HFF-Myc (cell line): ENCODE measurements around the gene ST6GALNAC3.

Experiments
- DNase-seq: peaks from one replicate; pipeline ENCODE4 v3.0.0-alpha.2; 2011; ENCODE audit warnings: low read depth; ENCODE audit errors: extremely low read depth
- H3K4me3 ChIP-seq: replicated peaks from 2 replicates; pipeline ENCODE4 v1.5.1; 2011; ENCODE audit warnings: low read depth, mild to moderate bottlenecking, control low read depth, low read length
- CTCF ChIP-seq: IDR thresholded peaks from 2 replicates; pipeline ENCODE4 v1.5.1; 2012; ENCODE audit warnings: mild to moderate bottlenecking, low read depth, low read length, control low read depth; ENCODE audit errors: missing control alignments

The ST6GALNAC3 gene

GRCh38 chr1:76668046-76668445 is 593.5 kb downstream of the ST6GALNAC3 start:
- TF ChIP-seq CTCF = no peak
- DNase-seq = no peak

GRCh38 chr1:76669131-76669530 is 594.6 kb downstream of the ST6GALNAC3 start:
- H3K4me3 ChIP-seq = no peak overlapping the region
- DNase-seq = no peak
- no peak for TF ChIP-seq CTCF

More at GRCh38 chr1:76668046-76668445, 593.5 kb downstream of the ST6GALNAC3 start:
- no peak overlapping the region for H3K4me3 ChIP-seq

GRCh38 chr1:76669624-76670315 is 595.2 kb downstream of the ST6GALNAC3 start:
- no peak for DNase-seq
- H3K4me3 ChIP-seq = no peak overlapping the region
- TF ChIP-seq CTCF = no peak

GRCh38 chr1:76674689-76675210 is 600.2 kb downstream of the ST6GALNAC3 start:
- no peak for TF ChIP-seq CTCF
- H3K4me3 ChIP-seq = no peak overlapping the region
- DNase-seq = no peak

- H3K4me3 ChIP-seq = no peak overlapping the region
- no peak for DNase-seq
- TF ChIP-seq CTCF = no peak
Measured at GRCh38 chr1:76677416-76678405, 603.2 kb downstream of the ST6GALNAC3 start.

GRCh38 chr1:76679534-76680152 is 605.1 kb downstream of the ST6GALNAC3 start:
- DNase-seq = no peak
- no peak overlapping the region for H3K4me3 ChIP-seq
- TF ChIP-seq CTCF = no peak
